ENCODE measurements around the gene PRPF19. TPM values are rescaled to one million over a fixed set of nuclear protein-coding genes. Genes with fewer than 3 reads are reported as not detected.

The PRPF19 gene
- total RNA-seq, 2 donors from 2014 or later, result 42.0 to 52.2 TPM

- no peak for TF ChIP-seq CTCF (IDR thresholded peaks at IDR 0.05)
- Histone ChIP-seq H3K27ac (no peak overlapping the region), H3K9me3 (no peaks in the 10 kb centered on the region), H3K27me3 (replicated peaks; ENCODE audit: insufficient read depth) (no peaks in the 10 kb centered on the region), H3K4me3 (no peak overlapping the region), H3K4me1 (ENCODE audit: control insufficient read depth in 1 of 2, low read depth in 2 of 2) (no peaks in the 10 kb centered on the region), H3K36me3 (no peaks in the 10 kb centered on the region)
- no peak for ATAC-seq (ENCODE audit: insufficient number of reproducible peaks, low FRiP score, low read depth)
- DNase-seq (ENCODE audit: low spot score), result no peak
Observed at GRCh38 chr11:60858236-60858635, 48.1 kb downstream of the PRPF19 start.

- no peaks in the 10 kb centered on the region for H3K4me1 ChIP-seq (ENCODE audit: control insufficient read depth in 1 of 2, low read depth in 2 of 2)
- H3K36me3 ChIP-seq, result no peaks in the 10 kb centered on the region
- no peak for DNase-seq (ENCODE audit: low spot score)
- no peak overlapping the region for H3K4me3 ChIP-seq
- ATAC-seq (ENCODE audit: insufficient number of reproducible peaks, low FRiP score, low read depth), result no peak
- H3K27ac ChIP-seq, result no peak overlapping the region
- no peaks in the 10 kb centered on the region for H3K27me3 ChIP-seq (replicated peaks; ENCODE audit: insufficient read depth)
- no peaks in the 10 kb centered on the region for H3K9me3 ChIP-seq
- no peak for TF ChIP-seq CTCF (IDR thresholded peaks at IDR 0.05)
Observed at GRCh38 chr11:60857378-60858232, 48.8 kb downstream of the PRPF19 start.

- no peak within 1 kb of the TSS for H3K27ac ChIP-seq
- H3K36me3 ChIP-seq, result peaks cover 4% of the 10 kb centered on the region
- no peaks in the 10 kb centered on the region for H3K4me1 ChIP-seq (ENCODE audit: control insufficient read depth in 1 of 2, low read depth in 2 of 2)
- no peak for DNase-seq (ENCODE audit: low spot score)
- H3K4me3 ChIP-seq, result no peak within 1 kb of the TSS
- no peak for ATAC-seq (ENCODE audit: insufficient number of reproducible peaks, low FRiP score, low read depth)
- H3K9me3 ChIP-seq, result no peaks in the 10 kb centered on the region
- no peaks in the 10 kb centered on the region for H3K27me3 ChIP-seq (replicated peaks; ENCODE audit: insufficient read depth)
- TF ChIP-seq CTCF (IDR thresholded peaks at IDR 0.05), result no peak
Observed at GRCh38 chr11:60855726-60856633, 50.4 kb downstream of the PRPF19 start, which contains the start of gene PTGDR2. PTGDR2 (minus strand) TSS chr11:60855950; CDS start chr11:60853722, 2,228 bp downstream.

GRCh38 chr11:60854847-60855725 lies 51.3 kb downstream of the PRPF19 start:
- ATAC-seq (ENCODE audit: insufficient number of reproducible peaks, low FRiP score, low read depth), result no peak
- H3K9me3 ChIP-seq, result no peaks in the 10 kb centered on the region
- no peak for TF ChIP-seq CTCF (IDR thresholded peaks at IDR 0.05)
- peaks cover 5% of the 10 kb centered on the region for H3K36me3 ChIP-seq
- no peak overlapping the region for H3K27ac ChIP-seq
- H3K4me1 ChIP-seq (ENCODE audit: control insufficient read depth in 1 of 2, low read depth in 2 of 2), result no peaks in the 10 kb centered on the region
- no peak for DNase-seq (ENCODE audit: low spot score)
- H3K27me3 ChIP-seq (replicated peaks; ENCODE audit: insufficient read depth), result no peaks in the 10 kb centered on the region
- H3K4me3 ChIP-seq, result no peak overlapping the region

Data from thoracic aorta (tissue), 2 donors.